Measurements from ENCODE around the gene OR4Q2.
"Not testable (repeated sequence)": the region's sequence is repeated elsewhere in the genome, so short reads cannot be mapped to it uniquely, and the experiment has no call there.

Gene OR4Q2

DNA sequence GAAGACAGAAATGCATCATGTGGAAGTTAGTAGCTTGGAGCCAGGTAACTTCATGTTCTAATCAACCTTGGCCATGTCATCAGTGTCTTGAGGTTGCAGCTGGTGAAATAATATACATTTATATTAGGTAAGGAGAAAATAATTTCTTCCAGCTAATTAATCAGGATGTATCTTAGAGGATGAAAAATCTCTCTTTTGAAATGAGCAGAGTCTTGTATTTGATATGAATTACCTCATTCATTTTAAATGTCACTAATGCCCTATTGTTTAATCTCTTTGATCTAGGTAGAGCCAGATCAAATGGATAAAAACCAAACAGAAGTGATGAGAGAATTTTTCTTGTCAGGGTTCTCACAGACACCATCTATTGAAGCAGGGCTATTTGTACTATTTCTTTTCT, at the start of gene OR4Q2:
OR4Q2 (plus strand) TSS at position 301 of the 400 bp plus-strand sequence.
- no peak for DNase-seq

DNA sequence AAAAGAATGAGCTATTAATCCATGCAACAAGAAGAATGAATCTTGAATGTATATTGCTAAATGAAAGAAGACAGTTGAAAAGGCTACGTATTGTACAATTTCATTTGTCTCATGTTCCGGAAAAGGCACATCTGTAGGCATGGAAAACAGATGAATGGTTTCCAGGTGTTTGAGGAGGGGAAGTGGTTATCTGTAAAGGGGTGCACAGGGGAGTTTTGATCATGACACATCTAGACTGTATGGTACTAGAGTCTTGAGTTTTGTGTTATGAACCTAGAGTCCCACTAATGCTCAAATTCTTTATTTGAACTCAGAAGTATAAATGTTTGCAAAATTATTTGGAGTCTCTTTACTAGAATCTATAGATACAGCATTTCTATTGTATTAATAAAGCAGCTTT, 32.2 kb upstream of the OR4Q2 start:
- not testable (repeated sequence) for DNase-seq

DNA sequence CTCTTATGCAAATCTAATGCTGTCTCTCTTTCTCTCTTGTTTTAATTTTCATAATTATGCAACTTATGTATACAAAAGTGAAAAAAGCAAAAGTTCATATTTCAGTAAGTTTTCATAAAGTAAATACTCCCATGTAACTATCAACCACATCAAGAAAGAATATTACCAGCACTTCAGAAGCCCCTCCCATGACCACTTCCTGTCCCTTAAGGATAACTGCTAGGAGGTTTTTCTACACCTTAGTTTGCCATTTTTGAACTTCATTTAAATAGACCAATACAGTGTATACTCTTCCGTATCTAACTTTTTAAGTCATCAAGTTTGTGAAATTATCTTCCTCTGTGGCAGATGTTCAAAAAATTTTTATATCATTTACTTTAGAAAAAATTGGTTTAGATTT, 27.1 kb upstream of the OR4Q2 start:
- no peak for DNase-seq

DNA sequence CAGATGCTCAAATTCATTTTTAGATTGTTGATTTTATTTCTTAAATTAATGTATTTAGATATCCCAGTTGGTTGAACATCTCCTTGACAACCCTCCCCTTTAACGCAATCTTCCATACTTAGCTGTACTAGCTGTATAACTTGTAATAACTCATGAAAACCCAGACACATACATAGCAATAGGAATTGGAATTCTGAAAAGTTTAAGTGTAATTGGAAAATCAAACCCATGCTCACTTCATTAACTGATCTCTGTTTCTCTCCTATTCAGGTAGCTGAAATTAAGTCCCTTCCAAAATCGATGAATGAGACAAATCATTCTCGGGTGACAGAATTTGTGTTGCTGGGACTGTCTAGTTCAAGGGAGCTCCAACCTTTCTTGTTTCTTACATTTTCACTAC, 26.7 kb upstream of the OR4Q2 start, which contains the start of gene OR4K15:
OR4K15 (plus strand) TSS at position 301 of the 400 bp plus-strand sequence; CDS start at position 301, 0 bp downstream.
- DNase-seq, result no peak

DNA sequence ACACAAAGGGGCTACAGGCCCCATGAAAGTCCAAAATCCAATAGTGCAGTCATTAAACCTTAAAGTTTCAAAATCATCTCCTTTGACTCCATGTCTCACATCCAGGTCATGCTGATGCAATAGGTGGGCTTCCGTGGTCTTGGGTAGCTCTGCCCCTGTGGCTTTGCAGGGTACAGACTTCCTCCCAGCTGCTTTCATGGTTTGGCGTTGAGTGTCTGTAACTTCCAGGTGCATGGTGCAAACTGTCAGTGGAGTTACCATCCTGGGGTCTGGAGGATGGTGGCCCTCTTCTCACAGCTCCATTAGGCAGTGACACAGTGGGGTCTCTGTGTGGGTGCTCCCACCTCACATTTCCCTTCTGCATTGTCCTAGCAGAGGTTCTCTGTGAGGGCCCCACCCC, 8.5 kb upstream of the OR4Q2 start:
- DNase-seq, result no peak

DNA sequence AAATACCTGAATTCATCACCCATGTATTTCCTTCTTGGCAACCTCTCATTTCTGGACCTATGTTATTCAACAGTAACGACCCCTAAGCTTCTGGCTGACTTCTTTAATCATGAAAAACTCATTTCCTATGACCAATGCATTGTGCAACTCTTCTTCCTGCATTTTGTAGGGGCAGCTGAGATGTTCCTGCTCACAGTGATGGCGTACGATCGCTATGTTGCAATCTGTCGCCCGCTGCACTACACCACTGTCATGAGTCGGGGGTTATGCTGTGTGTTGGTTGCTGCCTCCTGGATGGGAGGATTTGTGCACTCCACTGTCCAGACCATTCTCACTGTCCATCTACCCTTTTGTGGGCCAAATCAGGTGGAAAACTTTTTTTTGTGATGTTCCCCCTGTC, 356 bp downstream of the OR4Q2 start:
- no peak for DNase-seq

DNA sequence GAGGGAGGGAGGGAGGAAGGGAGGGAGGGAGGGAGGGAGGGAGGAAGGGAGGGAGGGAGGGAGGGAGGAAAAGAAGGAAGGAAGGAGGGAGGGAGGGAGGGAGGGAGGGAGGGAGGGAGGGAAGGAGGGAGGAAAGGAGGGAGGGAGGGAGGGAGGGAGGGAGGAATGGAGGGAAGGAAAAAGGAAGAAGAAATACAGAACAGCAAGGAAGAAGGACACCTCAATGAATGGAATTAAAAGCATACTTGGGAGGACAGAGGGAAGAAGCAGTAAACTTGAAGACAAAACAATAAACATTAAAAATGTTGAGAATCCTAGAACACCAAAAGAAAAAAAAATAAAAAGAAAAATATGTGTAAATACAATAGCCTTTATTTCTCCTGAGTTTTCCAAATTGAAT, 6.2 kb downstream of the OR4Q2 start:
- DNase-seq, result no peak

DNA sequence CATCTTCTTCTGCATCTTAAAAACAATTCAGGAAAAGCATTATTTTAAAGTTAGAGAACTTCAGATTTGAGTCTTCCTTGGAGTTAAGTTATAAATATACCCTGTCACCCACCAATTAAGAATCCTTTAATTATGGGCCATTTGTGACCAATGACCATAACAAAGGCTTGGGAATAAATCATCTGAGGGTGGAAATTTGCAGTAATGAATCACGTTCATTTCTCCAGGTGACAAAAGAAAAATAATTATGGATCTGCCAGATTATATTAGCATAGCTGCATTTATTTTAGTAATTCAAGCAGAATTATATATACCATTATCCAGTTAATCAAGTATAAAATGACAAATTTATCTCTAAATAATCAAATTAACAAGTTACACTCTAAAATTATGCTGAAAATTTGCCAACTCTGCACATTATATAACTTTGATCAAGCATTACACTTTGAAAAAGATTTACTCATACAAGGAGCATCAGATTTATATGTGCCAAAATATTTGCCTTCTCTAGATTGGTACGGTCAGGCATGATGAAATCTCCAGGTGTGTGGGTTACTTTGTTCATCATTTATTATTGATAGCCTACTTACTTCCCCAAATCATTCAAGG, 17.4 kb downstream of the OR4Q2 start, which contains the start of gene OR4K14:
OR4K14 (minus strand) TSS at position 51 of the 609 bp plus-strand sequence. CDS start 4,114 bp downstream, outside the sequence.
- DNase-seq, result no peak

DNA sequence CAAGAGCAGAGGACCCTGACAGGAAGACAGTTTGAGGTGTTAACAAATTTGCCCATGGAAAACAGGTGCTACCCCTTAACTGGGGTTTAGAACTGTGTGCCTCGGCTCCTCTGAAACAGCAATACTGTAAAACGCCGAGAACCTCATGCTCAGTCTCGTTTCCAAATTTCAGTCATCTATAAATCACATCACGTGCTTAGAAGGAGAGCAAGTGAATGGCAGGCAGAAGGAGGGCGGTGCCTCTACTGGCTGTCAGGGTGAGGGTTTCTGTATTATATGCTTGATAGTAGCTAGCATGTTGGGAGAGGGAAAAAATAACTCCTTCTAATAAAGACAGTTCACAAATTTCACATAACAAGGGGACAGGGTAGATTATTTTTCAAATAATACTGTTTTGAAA, 29.1 kb downstream of the OR4Q2 start:
- DNase-seq, result no peak

DNA sequence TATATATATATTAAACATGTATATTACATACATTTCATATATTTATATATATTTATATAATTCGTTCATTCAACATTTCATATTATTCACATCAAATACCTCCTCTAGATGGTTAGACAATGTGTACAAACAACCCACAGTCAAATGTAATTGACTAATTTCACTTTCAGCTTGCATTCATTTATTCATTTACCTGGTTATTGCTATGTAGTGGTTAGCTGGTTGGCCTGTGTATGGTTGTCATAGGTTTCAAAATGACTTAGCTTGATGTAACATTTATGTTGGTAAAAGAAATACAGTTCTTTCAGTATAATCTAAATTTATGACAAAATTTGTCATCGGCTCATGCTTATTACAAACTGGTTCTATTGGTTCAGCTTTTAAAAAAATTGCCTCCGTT, 33.5 kb downstream of the OR4Q2 start:
- DNase-seq, result no peak

DNA sequence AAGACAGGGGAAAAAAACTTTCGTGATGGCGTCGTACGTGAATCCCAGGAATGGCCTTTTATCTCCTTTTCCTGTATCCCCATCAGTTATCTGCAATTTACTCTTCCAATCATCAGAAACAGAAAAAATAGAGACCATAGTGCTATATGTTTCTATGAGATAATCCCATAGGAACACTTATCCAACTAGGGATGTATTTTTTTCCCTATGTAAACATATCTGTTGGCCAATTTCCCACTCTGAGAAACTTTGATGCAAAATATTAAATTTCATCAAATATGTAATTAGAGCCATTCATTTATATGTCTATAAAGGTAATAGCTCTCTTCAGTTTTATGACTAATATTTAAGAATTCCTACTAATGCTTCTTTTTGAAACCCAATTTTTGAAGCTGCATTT, 34.0 kb downstream of the OR4Q2 start, which contains the start of gene OR4K13:
OR4K13 (minus strand) TSS at position 101 of the 400 bp plus-strand sequence. CDS start 1,280 bp downstream, outside the sequence.
- DNase-seq, result no peak

DNA sequence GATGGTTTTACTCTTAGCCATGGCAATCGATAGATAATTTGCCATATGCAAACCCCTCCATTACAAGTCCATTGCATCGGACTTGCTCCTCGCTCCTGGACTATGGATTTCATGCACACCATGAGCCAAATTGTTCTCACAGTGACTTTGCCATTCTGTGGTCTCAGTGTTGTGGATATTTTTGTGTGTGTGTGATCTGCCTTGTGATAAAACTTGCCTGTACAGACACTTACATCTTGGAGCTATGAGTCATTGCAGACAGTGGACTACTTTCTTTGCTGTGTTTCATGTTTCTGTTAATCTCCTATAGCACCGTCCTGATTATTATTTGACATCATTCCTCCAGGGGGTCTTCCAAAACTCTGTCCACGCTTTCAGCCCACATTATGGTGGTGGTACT, 42.3 kb downstream of the OR4Q2 start:
- DNase-seq, result no peak

DNA sequence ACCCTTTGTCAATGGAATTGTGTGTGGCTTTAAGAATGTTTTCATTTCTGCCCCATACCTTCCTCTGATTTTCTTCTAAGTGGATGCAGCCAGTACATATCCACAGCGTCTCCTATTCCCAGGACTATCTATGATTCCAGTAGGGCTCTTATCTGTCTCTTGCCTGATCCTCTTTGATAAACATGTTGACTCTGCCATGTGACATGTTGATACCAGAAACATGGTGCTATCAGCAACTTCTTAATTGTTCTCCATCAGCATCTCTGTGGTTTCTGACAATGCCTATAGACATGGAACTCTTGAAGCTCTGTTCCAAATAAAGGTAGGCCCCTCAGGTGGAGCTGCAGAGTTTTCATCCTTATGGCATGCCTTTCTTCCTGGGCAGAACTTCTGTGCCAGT, 46.2 kb downstream of the OR4Q2 start:
- DNase-seq, result no peak

Measured in NCI-H446 treated with DMSO at 0.1 percent for 48 hours (cell line).